ENCODE results near the gene DGCR2. TPM values are rescaled to one million over a fixed set of nuclear protein-coding genes. Genes with fewer than 3 reads are reported as not detected.

Gene DGCR2
- total and polyA plus RNA-seq, 11 donors: 26.0 to 53.3 (median 41.2) TPM

DNA sequence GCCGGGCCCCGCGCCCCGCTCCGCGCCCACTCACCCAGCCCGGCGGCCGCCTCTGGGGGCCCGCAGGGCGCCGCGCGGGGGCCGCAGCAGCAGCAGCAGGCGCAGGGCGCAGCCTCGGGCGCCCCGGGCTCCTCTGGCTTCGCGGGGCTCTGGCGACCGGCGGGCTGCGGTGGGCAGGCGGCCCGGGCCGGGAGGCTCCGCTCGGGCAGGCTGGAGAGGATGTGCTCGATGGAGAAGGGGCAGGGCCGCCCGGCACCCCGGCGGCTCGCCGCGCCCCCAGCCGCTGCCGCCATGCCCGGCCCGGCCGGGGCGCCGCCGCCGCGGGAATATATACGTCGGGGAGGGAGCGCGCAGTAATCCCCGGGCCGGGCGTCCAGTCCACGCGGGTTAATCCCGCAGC, 27.8 kb upstream of the DGCR2 start, which contains the start of gene GSC2:
Gene GSC2, minus strand, starts transcription at position 302 of the 400 bp plus-strand sequence. Its CDS starts 9 bp downstream, at position 293.
- intact Hi-C loops (cut with DNase I): loop anchor here in 6 of 10 donors (5.0 to 10.0 kb wide), 4 partner anchors 325 to 485 kb away; partner anchors contain the start of genes CDC45 (in 1 of the 6) and UFD1 (in 1 of the 6)

DNA sequence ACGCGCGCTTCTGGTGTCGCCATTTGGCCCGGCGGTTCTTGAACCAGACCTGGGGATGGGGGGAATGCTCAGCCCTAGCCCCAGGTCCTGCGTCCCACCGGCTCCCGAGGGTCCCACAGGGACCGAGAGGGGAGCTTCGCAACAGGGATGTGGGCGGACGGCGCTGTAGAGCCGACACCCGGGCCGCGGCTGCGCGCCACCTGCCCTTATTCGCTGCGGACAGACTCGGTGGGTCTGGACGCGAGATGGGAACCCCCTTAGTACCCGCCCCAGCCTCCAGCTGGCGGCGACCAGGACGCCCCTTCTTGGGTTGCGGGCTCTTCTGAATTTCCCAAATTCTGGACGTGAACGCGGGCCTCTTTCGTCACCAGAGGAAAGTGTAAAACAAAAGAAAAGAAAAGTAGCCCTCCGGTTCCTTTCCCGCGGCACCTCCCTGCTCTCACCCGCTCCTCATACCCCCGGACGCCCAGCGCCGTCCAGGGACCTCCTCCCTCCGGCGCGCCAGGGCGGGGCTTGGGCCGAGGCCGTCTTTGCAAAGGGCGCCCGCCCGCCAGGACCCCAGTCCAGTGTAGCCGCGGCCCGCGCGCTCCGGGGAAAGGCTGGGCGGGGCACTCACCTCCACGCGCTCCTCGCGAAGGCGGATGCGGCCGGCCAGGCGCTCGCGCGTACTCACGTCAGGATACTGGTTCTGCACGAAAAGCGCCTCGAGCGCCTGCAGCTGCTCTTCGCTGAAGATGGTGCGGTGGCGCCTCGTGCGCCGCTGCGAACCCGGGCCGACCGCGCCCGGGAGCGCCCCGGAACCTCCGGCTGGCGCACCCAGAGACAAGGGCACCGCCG, 27.1 kb upstream of the DGCR2 start:
- intact Hi-C loops (cut with DNase I): loop anchor here in 6 of 10 donors (5.0 to 10.0 kb wide), 4 partner anchors 326 to 486 kb away; partner anchors contain the start of genes CDC45 (in 1 of the 6) and UFD1 (in 1 of the 6)
- Histone ChIP-seq H3K4me1 (peaks cover 0 to 19% (median 0%) of the 10 kb centered on the region in 12 donors), H3K27me3 (peaks cover 28 to 67% (median 50%) of the 10 kb centered on the region in 9 donors), H3K9me3 (no peaks in the 10 kb centered on the region), H3K4me3 (peak overlapping the region in 10 of 12 donors; percentile 8 to 48 (median 24)), H3K27ac (no peak overlapping the region), H3K36me3 (no peaks in the 10 kb centered on the region)
- ATAC-seq: no peak
- DNase-seq: no peak
- TF ChIP-seq POLR2A (IDR thresholded peaks at IDR 0.05): no peak
- TF ChIP-seq, protein P1, sequence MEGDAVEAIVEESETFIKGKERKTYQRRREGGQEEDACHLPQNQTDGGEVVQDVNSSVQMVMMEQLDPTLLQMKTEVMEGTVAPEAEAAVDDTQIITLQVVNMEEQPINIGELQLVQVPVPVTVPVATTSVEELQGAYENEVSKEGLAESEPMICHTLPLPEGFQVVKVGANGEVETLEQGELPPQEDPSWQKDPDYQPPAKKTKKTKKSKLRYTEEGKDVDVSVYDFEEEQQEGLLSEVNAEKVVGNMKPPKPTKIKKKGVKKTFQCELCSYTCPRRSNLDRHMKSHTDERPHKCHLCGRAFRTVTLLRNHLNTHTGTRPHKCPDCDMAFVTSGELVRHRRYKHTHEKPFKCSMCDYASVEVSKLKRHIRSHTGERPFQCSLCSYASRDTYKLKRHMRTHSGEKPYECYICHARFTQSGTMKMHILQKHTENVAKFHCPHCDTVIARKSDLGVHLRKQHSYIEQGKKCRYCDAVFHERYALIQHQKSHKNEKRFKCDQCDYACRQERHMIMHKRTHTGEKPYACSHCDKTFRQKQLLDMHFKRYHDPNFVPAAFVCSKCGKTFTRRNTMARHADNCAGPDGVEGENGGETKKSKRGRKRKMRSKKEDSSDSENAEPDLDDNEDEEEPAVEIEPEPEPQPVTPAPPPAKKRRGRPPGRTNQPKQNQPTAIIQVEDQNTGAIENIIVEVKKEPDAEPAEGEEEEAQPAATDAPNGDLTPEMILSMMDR (IDR thresholded peaks at IDR 0.05): no peak
- 2 to 3% (median 2%) methylated on average over 26 to 92 of the region's 92 CpGs for WGBS, 4 donors

More for the DNA sequence above, 27.8 kb upstream of the DGCR2 start, which contains the start of gene GSC2:
- WGBS, 4 donors: 1 to 10% (median 2%) methylated on average over 4 to 59 of the region's 59 CpGs; no CpG with 5 or more reads in 1 of the 4 donors
- Histone ChIP-seq H3K4me3 (peak within 1 kb of the TSS in 11 of 12 donors; percentile 8 to 48 (median 21)), H3K4me1 (peaks cover 0 to 19% (median 0%) of the 10 kb centered on the region in 12 donors), H3K36me3 (no peaks in the 10 kb centered on the region), H3K9me3 (no peaks in the 10 kb centered on the region), H3K27me3 (peaks cover 28 to 71% (median 50%) of the 10 kb centered on the region in 9 donors), H3K27ac (no peak within 1 kb of the TSS)
- DNase-seq (no peak), ATAC-seq (no peak)
- TF ChIP-seq POLR2A (IDR thresholded peaks at IDR 0.05): no peak
- TF ChIP-seq, protein P1 (IDR thresholded peaks at IDR 0.05): no peak

DNA sequence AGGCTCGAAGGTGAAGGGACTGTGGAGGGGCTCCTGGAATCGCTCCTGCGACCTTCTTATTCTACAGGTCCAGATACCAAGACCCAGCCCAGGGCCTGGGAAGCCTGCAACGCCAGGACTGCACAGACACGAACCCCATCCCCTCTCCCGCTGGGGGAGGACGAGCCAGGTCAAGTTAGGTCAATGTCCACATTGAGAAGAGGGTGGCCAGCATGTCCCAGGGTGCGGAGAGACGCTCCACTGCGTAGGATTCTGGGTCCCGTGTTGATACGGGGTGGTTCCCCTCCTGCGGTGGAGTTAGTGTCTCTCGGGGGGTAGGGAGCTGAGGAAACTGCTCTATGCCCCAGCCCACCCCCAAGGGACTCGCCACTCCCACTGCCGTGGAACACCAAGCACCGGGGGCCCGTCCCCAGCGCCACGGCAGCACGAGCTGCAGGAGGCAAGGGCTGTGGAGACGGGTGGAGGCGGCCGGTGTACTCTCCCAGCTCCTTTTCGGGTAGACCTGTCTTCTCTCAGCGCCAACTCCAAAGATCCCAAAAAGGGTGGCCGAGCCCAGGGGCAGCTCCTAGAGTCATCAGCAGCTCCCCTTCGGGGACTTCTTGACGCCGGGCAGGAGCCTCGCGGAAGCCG, 26.3 kb upstream of the DGCR2 start:
- Histone ChIP-seq H3K4me3 (peak overlapping the region in 1 of 12 donors; percentile 43), H3K36me3 (no peaks in the 10 kb centered on the region), H3K4me1 (peaks cover 0 to 25% (median 6%) of the 10 kb centered on the region in 12 donors), H3K27ac (no peak overlapping the region), H3K9me3 (no peaks in the 10 kb centered on the region), H3K27me3 (peaks cover 28 to 60% (median 50%) of the 10 kb centered on the region in 9 donors)
- ATAC-seq: no peak
- TF ChIP-seq, protein P1 (IDR thresholded peaks at IDR 0.05): no peak
- TF ChIP-seq POLR2A (IDR thresholded peaks at IDR 0.05): no peak
- no peak for DNase-seq
- intact Hi-C loops (cut with DNase I): loop anchor here in 6 of 10 donors (5.0 to 10.0 kb wide), 4 partner anchors 326 to 486 kb away; partner anchors contain the start of genes CDC45 (in 1 of the 6) and UFD1 (in 1 of the 6)
- WGBS, 4 donors: 28 to 45% (median 31%) methylated on average over 24 to 33 of the region's 33 CpGs

Measured in heart left ventricle (tissue), 16 donors.